ENCODE results near the gene HHIPL1.
"Not testable (repeated sequence)": the region's sequence is repeated elsewhere in the genome, so short reads cannot be mapped to it uniquely, and the experiment has no call there.

The HHIPL1 gene

DNA sequence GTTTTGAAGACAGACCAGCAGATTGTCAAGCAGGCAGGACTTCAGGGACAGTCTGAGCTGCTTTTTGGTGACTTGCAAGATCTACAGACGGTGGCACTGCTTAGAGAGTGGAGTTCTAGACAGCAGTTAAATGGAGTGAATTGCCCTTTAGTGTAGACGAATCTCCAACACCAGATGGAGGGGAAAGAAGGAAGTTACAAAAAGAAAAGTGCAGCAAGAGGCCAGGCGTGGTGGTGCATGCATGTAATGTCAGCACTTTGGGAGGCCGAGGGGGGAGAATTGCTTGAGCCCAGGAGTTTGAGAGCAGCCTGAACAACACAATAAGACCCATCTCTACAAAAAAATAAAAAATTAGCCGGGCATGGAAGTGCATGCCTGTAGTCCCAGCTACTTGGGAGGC, 8.4 kb upstream of the HHIPL1 start:
- no peak for DNase-seq

DNA sequence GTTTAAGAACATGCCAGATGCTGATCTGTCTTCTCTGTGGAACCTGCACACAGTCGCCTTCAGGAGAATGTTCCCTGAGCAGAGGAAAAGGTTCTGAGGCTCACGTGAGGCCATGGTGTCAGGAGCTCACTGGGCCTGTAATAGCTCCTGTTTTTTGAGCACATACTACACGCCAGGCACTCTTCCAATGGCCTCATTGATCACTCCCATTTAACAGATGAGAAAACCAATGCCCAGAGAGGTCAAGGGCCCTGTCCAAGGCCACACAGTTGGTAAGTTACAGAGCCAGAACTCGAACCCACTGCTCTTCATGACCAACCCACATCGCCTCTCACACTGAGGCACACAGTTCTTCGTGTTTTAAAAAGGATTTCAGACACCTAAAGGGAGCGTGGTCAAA, 7.3 kb upstream of the HHIPL1 start:
- DNase-seq = no peak

DNA sequence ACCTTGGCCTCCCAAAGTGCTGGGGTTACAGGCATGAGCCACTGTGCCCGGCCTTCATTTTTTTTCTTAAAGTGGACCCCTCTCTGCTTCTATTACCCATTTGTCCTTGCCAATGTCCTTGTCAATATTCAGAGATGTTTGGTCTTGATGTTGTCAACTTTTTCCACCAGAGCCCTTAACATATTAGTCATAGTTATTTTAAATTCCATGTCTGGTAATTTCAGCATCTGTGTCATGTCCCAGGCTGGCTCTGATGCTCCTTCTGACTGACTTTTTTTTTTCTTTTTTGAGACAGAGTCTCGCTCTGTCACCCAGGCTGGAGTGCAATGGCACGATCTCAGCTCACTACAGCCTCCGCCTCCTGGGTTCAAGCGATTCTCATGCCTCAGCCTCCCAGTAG, 2.2 kb upstream of the HHIPL1 start:
- DNase-seq = not testable (repeated sequence)

DNA sequence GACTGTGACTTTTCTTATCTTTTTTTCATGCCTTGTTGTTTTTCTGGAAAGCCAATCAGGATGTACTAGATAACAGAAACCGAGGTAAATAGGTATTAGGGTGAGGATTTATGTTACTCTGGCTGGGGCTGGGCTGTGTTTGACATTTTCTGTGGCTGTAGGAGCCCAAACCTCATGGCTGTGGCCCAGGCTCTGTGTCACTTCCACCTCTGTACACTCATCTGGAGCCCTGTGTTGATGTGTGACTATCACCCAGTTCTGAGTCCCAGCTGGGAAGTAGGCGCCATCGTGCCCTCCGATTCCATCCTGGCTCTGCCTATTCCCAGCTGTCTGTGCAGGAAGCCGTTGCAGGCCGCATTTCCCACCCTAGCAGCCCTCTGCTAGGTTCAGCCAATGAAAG, 1.6 kb upstream of the HHIPL1 start:
- DNase-seq = no peak

GRCh38 chr14:99644035-99644587, 818 bp upstream of the HHIPL1 start:
- DNase-seq = no peak

- no peak for DNase-seq
These were observed 896 bp downstream of the HHIPL1 start for GRCh38 chr14:99645545-99646505.

- DNase-seq = no peak
These were observed 2.5 kb downstream of the HHIPL1 start for GRCh38 chr14:99647411-99647810.

DNA sequence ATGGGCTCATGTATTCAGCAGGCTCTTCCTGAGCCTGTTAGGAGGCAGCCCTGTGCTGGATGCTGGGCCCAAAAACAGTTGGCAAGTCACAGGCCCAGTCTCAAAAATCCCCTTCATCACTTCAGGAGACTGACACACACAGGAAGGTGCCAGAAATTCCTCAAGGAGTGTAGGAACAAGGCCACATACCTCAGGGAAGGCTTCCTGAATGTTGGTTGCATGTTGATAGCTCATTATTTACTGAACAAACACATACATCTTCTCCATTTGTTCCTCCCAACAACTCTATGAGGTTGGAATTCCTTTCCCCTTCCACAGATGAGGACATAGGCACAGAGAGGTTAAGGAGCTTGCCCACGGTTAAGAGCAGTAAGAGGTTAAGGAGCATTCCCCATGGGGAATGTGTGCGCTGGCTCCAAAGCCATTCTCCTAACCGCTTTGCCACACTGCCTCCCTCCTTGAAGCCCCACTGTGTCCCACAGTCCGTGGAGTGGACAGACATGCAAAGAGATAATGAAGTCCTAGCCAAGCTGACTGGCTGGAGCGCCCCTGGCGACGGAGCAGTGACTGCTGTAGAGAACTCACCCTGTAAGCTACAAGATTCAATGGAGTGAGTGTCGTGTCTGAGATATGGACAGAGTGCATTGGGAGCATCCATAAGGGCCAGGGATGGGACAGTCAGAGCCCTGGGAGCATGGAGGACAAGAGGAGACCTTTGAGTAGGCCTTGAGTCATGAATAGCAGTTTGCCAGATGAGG, 3.3 kb downstream of the HHIPL1 start:
- DNase-seq = no peak

DNA sequence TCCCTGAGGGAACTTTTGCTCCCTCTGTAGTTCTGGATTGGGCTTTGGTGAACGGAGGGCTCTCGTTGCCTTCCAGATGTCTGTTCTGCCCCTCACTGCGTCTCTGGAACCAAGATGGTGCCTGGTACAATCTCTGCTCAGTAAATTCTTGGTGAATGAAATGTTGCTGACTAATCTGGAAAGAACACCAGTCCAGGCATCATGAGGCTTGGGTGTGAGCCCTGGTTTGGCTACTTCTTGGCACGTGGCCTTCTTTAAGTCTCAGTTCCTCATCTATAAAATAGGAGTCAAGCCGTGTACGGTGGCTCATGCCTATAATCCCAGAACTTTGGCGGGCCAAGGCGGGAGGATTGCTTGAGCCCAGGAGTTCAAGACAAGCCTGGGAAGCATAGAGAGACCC, 4.3 kb downstream of the HHIPL1 start:
- no peak for DNase-seq

DNA sequence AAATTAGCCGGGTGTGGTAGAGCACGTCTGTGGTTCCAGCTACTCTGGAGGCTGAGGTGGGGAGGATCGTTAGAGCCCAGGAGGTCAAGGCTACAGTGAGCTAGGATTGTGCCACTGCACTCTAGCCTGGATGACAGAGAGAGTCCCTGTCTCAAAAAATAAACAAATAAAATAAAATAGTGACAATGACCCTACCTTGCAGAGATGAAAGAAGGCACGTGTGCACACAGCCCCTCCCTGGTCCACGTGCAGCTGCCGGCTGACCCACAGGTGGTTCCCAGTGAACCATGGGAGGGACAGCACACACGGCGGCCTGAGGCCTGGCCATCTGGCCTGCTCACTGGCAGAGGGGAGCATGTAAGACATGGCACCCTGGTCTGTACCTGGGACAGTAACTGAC, 4.7 kb downstream of the HHIPL1 start:
- DNase-seq = no peak

GRCh38 chr14:99650189-99650588, 5.3 kb downstream of the HHIPL1 start:
- no peak for DNase-seq

- no peak for DNase-seq
These were observed 7.2 kb downstream of the HHIPL1 start for GRCh38 chr14:99651953-99652746.

GRCh38 chr14:99654235-99654985, 9.5 kb downstream of the HHIPL1 start:
- no peak for DNase-seq

GRCh38 chr14:99655521-99655920, 10.6 kb downstream of the HHIPL1 start:
- DNase-seq = no peak

DNA sequence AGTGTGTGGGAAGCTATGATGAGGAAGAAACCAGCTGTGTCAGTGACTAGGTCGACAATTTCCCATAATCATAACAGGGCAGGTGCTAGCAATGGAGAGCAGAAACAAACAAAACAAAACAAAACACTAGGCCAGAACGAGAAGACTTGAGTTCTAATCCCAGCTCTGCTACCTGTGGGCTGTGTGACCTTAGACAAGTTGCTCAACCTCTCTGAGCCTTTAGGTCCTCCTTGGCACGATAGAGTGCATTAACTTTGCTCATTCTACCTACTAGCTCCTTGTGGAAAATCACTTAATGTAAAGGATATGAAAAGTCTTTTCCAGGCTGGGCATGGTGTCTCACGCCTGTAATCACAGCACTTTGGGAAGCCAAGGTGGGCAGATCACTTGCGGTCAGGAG, 11.2 kb downstream of the HHIPL1 start:
- DNase-seq = no peak

- DNase-seq = no peak
These were observed 12.8 kb downstream of the HHIPL1 start for GRCh38 chr14:99657645-99658155.

DNA sequence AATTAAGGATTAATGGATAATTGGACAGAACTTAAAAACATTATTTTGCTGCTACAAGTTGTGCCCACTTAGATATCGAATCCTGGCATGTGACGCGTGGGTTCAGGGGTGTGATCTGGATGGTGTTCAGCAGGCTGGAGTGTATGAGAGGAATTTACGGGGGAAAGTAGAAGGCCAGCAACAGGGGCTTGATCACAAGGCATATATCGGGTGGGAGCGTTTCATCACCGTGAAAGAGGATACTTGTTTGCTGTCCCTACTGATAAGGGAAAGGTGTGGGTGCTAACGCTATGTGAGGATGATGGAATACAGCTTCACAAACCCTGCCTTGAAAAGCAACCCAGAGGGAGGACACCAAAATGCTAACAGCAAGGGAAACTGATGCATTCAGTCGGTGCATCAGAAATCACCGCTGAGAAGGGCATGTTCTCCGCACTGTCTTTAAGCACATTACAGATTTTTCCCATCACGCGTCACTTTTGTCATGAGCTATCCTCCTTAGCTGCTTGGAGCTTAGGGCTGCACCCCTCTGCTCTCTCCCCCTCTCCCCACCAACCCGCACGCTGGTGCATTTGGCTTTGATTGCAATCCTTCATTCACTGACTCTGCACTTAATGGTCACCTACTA, 13.4 kb downstream of the HHIPL1 start:
- no peak for DNase-seq

- DNase-seq = no peak
These were observed 14.4 kb downstream of the HHIPL1 start for GRCh38 chr14:99659333-99659741.

DNA sequence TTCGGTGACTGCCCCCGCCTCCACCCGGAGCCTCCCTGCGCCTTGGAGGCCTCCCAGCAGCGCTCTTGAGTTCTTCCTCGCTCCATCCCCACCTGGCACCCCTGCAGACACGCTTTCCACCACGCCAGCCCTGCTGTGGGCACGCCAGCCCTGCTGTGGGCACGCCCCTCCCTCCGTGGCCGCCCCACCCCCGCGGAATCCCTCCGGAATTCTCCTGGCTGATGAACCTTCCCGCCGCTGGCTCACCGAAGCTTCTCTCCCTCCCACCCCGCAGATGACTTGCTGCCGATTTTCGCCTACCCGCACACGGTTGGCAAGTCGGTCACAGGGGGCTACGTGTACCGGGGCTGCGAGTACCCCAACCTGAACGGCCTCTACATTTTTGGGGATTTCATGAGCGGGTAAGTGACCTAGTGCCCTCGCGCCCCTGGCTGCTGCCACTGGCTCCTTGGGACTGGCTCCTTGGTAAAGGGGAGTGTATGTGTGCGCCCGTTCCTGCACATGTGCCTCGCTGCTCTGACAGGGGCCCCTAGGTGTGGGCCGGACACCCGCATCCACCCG, 15.2 kb downstream of the HHIPL1 start:
- no peak for DNase-seq

GRCh38 chr14:99660794-99661193, 15.9 kb downstream of the HHIPL1 start:
- no peak for DNase-seq

GRCh38 chr14:99661206-99661605, 16.3 kb downstream of the HHIPL1 start:
- DNase-seq = not testable (repeated sequence)
